Stimulated activated naive CD4-positive, alpha-beta T cell treated with Interleukin-2 at 50 U/mL for 16 hours (primary cell): ENCODE measurements around the gene CXCL12.

ENCODE experiments used
- DNase-seq: peaks from one replicate; lab custom pipeline; 2025; lab: John Stamatoyannopoulos, UW

CXCL12 gene

DNA sequence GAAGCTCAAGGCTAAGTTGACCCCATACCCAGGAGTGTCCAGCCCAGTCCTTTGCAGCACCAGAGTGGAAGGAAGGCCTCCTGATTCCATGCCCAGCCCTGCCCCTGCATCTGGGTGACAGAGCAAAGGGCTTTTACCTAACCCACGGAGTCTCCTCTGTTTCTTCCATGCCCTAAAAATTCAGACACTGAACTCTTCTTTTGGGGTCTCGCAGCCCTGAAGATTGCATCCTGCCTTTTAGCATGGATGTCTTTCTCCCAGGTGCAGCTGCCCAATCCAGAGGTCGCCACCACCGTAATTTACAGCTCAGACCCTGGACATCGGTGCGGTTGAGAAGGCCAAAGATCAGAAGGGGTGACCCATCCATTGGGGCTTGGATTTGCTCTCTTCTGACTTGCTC is 50.8 kb downstream of the CXCL12 start:
- no peak for DNase-seq

DNA sequence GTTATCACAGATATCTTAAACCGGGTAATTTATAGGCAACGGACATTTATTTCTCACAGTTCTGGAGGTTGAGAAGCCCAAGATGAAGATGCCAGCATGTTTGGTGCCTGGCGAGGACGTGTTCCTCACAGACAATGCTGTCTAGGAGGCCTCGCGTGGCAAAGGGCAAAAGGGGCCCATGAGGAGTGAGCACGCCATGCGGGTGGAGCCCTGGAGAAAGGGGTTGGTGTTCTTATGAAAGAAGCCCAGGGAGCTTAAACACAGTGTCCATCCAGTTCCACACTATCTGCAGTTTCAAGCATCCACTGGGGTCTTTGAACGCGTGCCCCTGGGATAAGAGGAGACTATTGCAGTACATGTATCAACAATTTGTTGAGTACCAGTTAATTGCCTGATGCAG is 51.4 kb downstream of the CXCL12 start:
- DNase-seq: no peak

DNA sequence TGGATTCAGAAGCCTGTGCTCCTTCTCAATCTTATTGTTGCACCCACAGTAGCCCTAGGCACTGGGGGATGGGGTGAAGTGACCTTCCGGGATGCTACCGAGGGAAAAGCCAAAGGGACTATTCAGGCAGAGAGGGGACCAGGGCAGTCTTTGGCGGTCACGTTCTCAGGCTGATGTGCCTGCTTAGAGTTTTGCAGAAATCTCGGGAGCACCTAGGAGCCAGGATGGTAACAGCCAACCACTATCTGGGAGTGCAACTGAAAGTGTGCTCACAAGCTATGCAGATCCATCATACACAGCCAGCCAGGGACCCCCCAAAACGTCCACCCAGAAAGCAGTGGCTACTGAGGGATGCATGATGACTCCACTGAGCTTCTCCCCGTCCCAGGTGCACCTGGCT is 52.4 kb downstream of the CXCL12 start:
- no peak for DNase-seq

DNA sequence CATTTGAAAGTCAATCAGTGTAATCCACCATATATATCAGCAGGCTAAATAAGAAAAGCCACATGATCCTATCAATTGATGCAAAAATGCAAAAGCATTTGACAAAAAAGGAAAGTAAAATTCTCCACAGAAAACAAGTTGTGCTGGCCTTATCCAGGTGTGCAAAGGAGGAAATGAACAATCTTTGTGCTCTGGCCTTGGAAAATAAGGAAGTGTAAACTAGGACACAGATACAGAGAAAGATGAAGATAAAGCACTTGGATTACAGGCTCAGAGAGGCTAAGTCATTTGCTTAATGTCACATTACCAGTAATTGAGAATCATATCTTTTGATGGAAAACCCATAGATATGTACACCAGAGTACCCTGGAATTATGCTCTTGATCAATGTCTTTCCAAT is 54.5 kb downstream of the CXCL12 start:
- DNase-seq: no peak

DNA sequence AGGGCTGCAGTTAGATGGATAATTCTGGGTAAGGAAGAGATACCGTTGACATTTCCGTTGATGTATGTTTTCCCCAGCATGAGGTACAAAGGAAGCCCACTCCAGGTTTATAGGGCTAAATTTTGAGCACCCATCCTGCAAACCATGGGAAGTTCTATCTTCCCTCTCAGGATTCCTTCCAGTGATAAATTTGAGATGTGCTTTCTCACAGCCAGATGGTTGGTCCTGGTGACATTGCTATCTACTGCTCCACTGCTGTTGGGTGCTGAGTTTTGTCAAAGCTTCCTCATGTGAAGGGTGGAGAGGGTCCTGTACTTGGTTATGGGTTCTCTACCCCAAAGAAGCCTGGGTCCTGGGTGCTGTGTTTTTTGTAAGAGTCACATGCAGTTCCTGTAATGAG is 57.4 kb downstream of the CXCL12 start:
- DNase-seq: no peak
